ENCODE results near the gene TRAK1.

TRAK1 gene

GRCh38 chr3:42085641-42086376 lies 5.3 kb upstream of the TRAK1 start:
- TF ChIP-seq, protein P1, sequence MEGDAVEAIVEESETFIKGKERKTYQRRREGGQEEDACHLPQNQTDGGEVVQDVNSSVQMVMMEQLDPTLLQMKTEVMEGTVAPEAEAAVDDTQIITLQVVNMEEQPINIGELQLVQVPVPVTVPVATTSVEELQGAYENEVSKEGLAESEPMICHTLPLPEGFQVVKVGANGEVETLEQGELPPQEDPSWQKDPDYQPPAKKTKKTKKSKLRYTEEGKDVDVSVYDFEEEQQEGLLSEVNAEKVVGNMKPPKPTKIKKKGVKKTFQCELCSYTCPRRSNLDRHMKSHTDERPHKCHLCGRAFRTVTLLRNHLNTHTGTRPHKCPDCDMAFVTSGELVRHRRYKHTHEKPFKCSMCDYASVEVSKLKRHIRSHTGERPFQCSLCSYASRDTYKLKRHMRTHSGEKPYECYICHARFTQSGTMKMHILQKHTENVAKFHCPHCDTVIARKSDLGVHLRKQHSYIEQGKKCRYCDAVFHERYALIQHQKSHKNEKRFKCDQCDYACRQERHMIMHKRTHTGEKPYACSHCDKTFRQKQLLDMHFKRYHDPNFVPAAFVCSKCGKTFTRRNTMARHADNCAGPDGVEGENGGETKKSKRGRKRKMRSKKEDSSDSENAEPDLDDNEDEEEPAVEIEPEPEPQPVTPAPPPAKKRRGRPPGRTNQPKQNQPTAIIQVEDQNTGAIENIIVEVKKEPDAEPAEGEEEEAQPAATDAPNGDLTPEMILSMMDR (IDR thresholded peaks at IDR 0.05; ENCODE audit: borderline replicate concordance, insufficient read depth, low read depth, low read length): no peak
- no peak overlapping the region for H3K4me3 ChIP-seq (ENCODE audit: low read depth, low read length)

GRCh38 chr3:42088803-42089530 lies 2.2 kb upstream of the TRAK1 start:
- TF ChIP-seq, protein P1 (IDR thresholded peaks at IDR 0.05; ENCODE audit: borderline replicate concordance, insufficient read depth, low read depth, low read length): no peak
- no peak overlapping the region for H3K4me3 ChIP-seq (ENCODE audit: low read depth, low read length)

GRCh38 chr3:42092006-42092405 lies 849 bp downstream of the TRAK1 start:
- TF ChIP-seq, protein P1 (IDR thresholded peaks at IDR 0.05; ENCODE audit: borderline replicate concordance, insufficient read depth, low read depth, low read length): no peak
- no peak overlapping the region for H3K4me3 ChIP-seq (ENCODE audit: low read depth, low read length)

DNA sequence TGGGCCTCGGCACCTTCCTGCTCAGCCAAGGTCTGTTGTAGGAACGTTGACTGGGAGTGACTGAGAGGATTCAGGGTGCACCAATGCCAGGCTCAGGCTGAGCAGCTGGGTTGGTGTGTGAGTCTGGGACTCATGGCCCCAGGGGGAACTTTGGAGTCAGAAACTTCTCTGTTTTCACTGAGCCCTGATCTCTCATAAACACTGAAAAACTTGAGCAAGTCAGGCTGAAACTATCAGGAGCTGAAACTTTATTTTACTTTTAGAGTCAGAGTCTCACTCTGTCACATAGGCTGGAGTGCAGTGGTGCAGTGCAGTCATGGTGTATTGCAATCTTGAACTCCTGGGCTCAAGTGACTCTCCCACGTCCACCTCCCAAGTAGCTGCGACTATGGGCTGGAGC lies 3.0 kb downstream of the TRAK1 start:
- no peak overlapping the region for H3K4me3 ChIP-seq (ENCODE audit: low read depth, low read length)
- TF ChIP-seq, protein P1 (IDR thresholded peaks at IDR 0.05; ENCODE audit: borderline replicate concordance, insufficient read depth, low read depth, low read length): no peak

GRCh38 chr3:42094691-42095391 lies 3.7 kb downstream of the TRAK1 start:
- H3K4me3 ChIP-seq (ENCODE audit: low read depth, low read length): no peak overlapping the region
- TF ChIP-seq, protein P1 (IDR thresholded peaks at IDR 0.05; ENCODE audit: borderline replicate concordance, insufficient read depth, low read depth, low read length): no peak

- H3K4me3 ChIP-seq (ENCODE audit: low read depth, low read length): no peak overlapping the region
- TF ChIP-seq, protein P1 (IDR thresholded peaks at IDR 0.05; ENCODE audit: borderline replicate concordance, insufficient read depth, low read depth, low read length): no peak
Measured at GRCh38 chr3:42095540-42095939, 4.4 kb downstream of the TRAK1 start.

Data from GM12875 (cell line).